Measurements from ENCODE around the gene CATSPERE. TPM values are rescaled to one million over a fixed set of nuclear protein-coding genes. Genes with fewer than 3 reads are reported as not detected.

The CATSPERE gene
- total and polyA plus RNA-seq, 9 of the 15 experiments (the other 6 are each of a cell fraction or from before 2014, with no cell fraction given): 0.06 to 0.16 (median 0.09) TPM; not detected in 3

DNA sequence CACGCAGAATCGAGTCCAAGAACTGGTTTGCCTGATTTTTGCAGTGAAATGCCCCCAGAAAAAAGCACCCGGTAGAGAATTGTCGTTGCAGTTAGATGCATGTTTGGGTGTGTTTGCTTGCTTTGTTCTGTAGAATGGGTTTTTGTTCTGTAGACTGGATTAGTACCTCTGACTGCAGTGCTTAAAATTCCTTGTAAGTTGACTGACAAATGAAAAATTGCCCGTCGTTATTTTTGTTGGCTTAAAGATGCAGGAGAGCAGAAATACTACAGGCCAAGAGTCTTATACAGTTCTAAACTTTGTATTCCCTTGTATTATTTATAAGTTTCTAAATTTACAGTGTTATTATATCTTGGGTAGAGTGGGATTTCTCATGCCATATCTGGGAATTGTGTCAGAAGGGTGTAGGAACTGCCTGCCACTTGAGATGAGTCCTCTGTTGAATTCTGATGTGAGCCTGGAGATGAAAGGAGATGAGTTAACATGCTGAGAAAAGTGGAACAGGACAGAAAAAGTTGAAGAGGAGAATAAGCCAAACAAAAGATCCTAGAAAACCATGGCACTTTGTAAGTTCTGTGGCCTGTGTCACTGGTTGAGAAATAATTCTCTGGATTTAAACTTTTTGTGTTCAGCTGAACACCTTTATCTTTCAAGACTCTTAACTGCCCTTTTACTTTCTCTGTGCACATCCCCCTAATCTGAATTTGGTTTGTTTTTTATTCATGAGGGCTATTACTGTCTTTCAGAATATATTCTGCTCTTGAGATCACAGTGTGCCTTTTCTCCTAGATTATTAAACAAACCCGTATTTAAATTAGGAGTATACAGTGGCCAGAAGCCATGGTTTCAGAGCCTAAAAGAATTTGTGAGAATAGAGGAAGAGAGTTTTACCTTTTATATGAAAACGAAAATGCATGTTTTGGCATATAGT is 193.3 kb downstream of the CATSPERE start (continued):
- no peak for TF ChIP-seq PRPF4 (IDR thresholded peaks at IDR 0.05; ENCODE audit: insufficient read depth, low read depth, low read length, poor library complexity, severe bottlenecking)

DNA sequence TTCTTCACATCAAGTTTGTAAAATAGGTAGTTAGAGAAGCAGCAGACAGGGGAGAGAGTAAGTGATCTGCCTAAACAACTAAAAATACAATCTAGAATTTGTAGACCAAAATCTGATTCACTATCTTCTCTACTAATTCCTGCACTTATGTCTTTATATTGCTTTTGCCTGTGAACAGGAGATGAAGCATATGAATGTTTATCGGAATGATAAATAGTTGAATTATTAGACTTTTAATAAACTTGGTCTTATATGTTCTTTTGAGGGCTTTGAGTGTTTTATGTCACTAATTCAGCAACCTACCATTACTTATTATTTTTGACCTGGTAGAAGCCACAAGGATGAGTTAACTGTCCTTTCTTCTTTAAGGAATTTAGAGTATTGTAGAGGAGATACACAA is 194.1 kb downstream of the CATSPERE start:
- no peak overlapping the region for H2AFZ ChIP-seq (ENCODE audit: low read depth, low read length)
- H3K4me1 ChIP-seq (replicated peaks in 1 of 2; ENCODE audit: control insufficient read depth in 2 of 2, insufficient read depth in 2 of 2, low read length in 2 of 2): peaks cover 11 to 25% of the 10 kb centered on the region in 2 experiments; a peak in 4 of 5 replicates
- WGBS (ENCODE audit: insufficient coverage, low coverage, missing lambda C conversion rate): 48% methylated on average over 1 of the region's 1 CpG
- TF ChIP-seq XRCC3 (IDR thresholded peaks at IDR 0.05): no peak
- TF ChIP-seq ZBTB8A (IDR thresholded peaks at IDR 0.05; ENCODE audit: partially characterized antibody): no peak
- no peak for TF ChIP-seq TBP (optimal IDR thresholded peaks at IDR 0.05; ENCODE audit: low read depth, low read length)
- TF ChIP-seq ZNF124 (CRISPR knock-in tag; IDR thresholded peaks at IDR 0.05): no peak
- TF ChIP-seq RBM15 (IDR thresholded peaks at IDR 0.05; ENCODE audit: insufficient read depth, low read length): no peak
- TF ChIP-seq, protein P1, sequence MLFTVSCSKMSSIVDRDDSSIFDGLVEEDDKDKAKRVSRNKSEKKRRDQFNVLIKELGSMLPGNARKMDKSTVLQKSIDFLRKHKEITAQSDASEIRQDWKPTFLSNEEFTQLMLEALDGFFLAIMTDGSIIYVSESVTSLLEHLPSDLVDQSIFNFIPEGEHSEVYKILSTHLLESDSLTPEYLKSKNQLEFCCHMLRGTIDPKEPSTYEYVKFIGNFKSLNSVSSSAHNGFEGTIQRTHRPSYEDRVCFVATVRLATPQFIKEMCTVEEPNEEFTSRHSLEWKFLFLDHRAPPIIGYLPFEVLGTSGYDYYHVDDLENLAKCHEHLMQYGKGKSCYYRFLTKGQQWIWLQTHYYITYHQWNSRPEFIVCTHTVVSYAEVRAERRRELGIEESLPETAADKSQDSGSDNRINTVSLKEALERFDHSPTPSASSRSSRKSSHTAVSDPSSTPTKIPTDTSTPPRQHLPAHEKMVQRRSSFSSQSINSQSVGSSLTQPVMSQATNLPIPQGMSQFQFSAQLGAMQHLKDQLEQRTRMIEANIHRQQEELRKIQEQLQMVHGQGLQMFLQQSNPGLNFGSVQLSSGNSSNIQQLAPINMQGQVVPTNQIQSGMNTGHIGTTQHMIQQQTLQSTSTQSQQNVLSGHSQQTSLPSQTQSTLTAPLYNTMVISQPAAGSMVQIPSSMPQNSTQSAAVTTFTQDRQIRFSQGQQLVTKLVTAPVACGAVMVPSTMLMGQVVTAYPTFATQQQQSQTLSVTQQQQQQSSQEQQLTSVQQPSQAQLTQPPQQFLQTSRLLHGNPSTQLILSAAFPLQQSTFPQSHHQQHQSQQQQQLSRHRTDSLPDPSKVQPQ (CRISPR knock-in tag; IDR thresholded peaks at IDR 0.05; ENCODE audit: borderline replicate concordance): no peak
- in situ Hi-C loops (cut with MboI): no loop called here
- peaks cover 41% of the 10 kb centered on the region for H3K36me3 ChIP-seq (ENCODE audit: control insufficient read depth, insufficient read depth, low read length)
- peak overlapping the region in 1 of 2 experiments; percentile 95; a peak in 2 of 4 replicates for H3K9ac ChIP-seq (ENCODE audit: insufficient read depth in 1 of 2, low read depth in 2 of 2, low read length in 2 of 2)
- no peak overlapping the region for H3K27ac ChIP-seq (ENCODE audit: extremely low read depth, low read depth, low read length)
- no peak for DNase-seq (ENCODE audit: extremely low read depth in 1 of 4, low spot score in 3 of 4)
- H4K20me1 ChIP-seq (replicated peaks; ENCODE audit: control insufficient read depth, insufficient read depth, low read length): no peaks in the 10 kb centered on the region
- BruUV-seq (replicated peaks): no TSS peak
- no peak for ATAC-seq
- H3K27me3 ChIP-seq (ENCODE audit: control insufficient read depth in 2 of 2, insufficient read depth in 2 of 2, low read length in 2 of 2): no peaks in the 10 kb centered on the region
- H3K9me3 ChIP-seq (replicated peaks; ENCODE audit: control insufficient read depth, insufficient read depth, low read depth, low read length): no peaks in the 10 kb centered on the region
- intact Hi-C loops (cut with micrococcal nuclease): no loop called here
- H3K4me3 ChIP-seq: peak overlapping the region; percentile 76; the same call in 1 of the 2 replicates
- ChIA-PET CTCF (ENCODE audit: low intra/inter-chr PET ratio) (no interaction called here), POLR2A (interaction anchor here (1.0 kb wide), 1 partner anchor 54 kb away, joined by 3 read pairs; no protein-coding TSS in a partner anchor)
- FAIRE-seq: no peak
- peak overlapping the region; percentile 86 for H3K4me2 ChIP-seq (ENCODE audit: insufficient read depth, low read length)
- H3K79me2 ChIP-seq (ENCODE audit: control insufficient read depth, insufficient read depth, low read length): peaks cover 69% of the 10 kb centered on the region
- H3K9me1 ChIP-seq (ENCODE audit: control insufficient read depth, insufficient read depth, low read length): no peaks in the 10 kb centered on the region
